Keratinocyte (primary cell): Measurements from ENCODE around the gene PLA2G2D. TPM values are rescaled to one million over a fixed set of nuclear protein-coding genes. Genes with fewer than 3 reads are reported as not detected.
A peak's percentile ranks its signal among the peaks of the same experiment; 100 is the strongest.

Experiments
- DNase-seq: peaks from one replicate; pipeline ENCODE4 v3.0.0-alpha.2; 2011; ENCODE audit warnings: low read depth, missing footprints, low spot score
- FAIRE-seq: peaks from 2 replicates; lab custom pipeline; 2011; peaks lifted over from hg19 to GRCh38; lab: Jason Lieb, UNC
- H2AFZ ChIP-seq: 2 replicates; pipeline ENCODE4 v1.6.0; 2012; ENCODE audit warnings: low read length, control low read depth, inconsistent platforms; ENCODE audit not compliant: control insufficient read depth
- H3K27ac ChIP-seq: 2 replicates; pipeline ENCODE4 v1.5.1; 2011; ENCODE audit warnings: low read length; ENCODE audit not compliant: control insufficient read depth, insufficient read depth
- H3K27me3 ChIP-seq: 3 replicates; pipeline ENCODE4 v1.6.0; 2011; ENCODE audit warnings: low read length; ENCODE audit not compliant: control insufficient read depth, insufficient read depth; ENCODE audit errors: extremely low read depth
- H3K36me3 ChIP-seq, 2 experiments: 2 replicates in 1 of 2; 3 replicates in 1 of 2; pipeline ENCODE4 v1.5.1; 2011; ENCODE audit warnings: low read length in 2 of 2, mild to moderate bottlenecking in 1 of 2; ENCODE audit not compliant: control insufficient read depth in 2 of 2, insufficient read depth in 2 of 2; ENCODE audit errors: extremely low read depth in 1 of 2
- H3K4me1 ChIP-seq: 3 replicates; pipeline ENCODE4 v1.5.1; 2011; ENCODE audit warnings: low read length; ENCODE audit not compliant: control insufficient read depth, insufficient read depth; ENCODE audit errors: extremely low read depth
- H3K4me2 ChIP-seq: 3 replicates; pipeline ENCODE4 v1.6.0; 2011; ENCODE audit warnings: low read depth, low read length; ENCODE audit not compliant: control insufficient read depth, insufficient read depth; ENCODE audit errors: extremely low read depth
- H3K4me3 ChIP-seq, 3 experiments: fragments of 200-600 bp in 1 of 3; sonication (generic) in 1 of 3; 2 replicates in 2 of 3; 3 replicates in 1 of 3; pipeline ENCODE4 v1.5.1; 2011 to 2016; ENCODE audit warnings: low read length in 3 of 3, mild to moderate bottlenecking in 3 of 3, control low read depth in 2 of 3, inconsistent platforms in 1 of 3, low read depth in 1 of 3, mixed read lengths in 1 of 3, mixed run types in 1 of 3, moderate library complexity in 1 of 3; ENCODE audit not compliant: control insufficient read depth in 2 of 3, insufficient read depth in 2 of 3; ENCODE audit errors: extremely low read depth in 1 of 3
- H3K79me2 ChIP-seq: 2 replicates; pipeline ENCODE4 v1.6.0; 2012; ENCODE audit warnings: low read length; ENCODE audit not compliant: control insufficient read depth, insufficient read depth
- H3K9ac ChIP-seq: 3 replicates; pipeline ENCODE4 v1.6.0; 2011; ENCODE audit warnings: low read length; ENCODE audit not compliant: control insufficient read depth, insufficient read depth; ENCODE audit errors: extremely low read depth
- H3K9me1 ChIP-seq: 3 replicates; pipeline ENCODE4 v1.6.0; 2011; ENCODE audit warnings: low read length; ENCODE audit not compliant: control insufficient read depth, insufficient read depth; ENCODE audit errors: extremely low read depth
- H3K9me3 ChIP-seq: 2 replicates; pipeline ENCODE4 v1.5.1; 2012; ENCODE audit warnings: low read depth, low read length; ENCODE audit not compliant: control insufficient read depth
- H4K20me1 ChIP-seq: 3 replicates; pipeline ENCODE4 v1.6.0; 2011; ENCODE audit warnings: low read length; ENCODE audit not compliant: control insufficient read depth, insufficient read depth; ENCODE audit errors: extremely low read depth
- CTCF ChIP-seq, 3 experiments: IDR thresholded peaks in 1 of 3; conservative IDR thresholded peaks in 1 of 3; optimal IDR thresholded peaks in 1 of 3; 2 replicates in 2 of 3; 3 replicates in 1 of 3; pipeline versions ENCODE3 to v1.5.1; 2011; ENCODE audit warnings: low read length in 3 of 3, mild to moderate bottlenecking in 3 of 3, moderate library complexity in 2 of 3, control low read depth in 1 of 3, inconsistent platforms in 1 of 3; ENCODE audit not compliant: insufficient read depth in 2 of 3; ENCODE audit errors: extremely low read depth in 1 of 3
- EZH2 ChIP-seq: IDR thresholded peaks from one replicate; pipeline ENCODE4 v1.6.1; 2012; ENCODE audit warnings: inconsistent platforms, mild to moderate bottlenecking, low read length, moderate library complexity
- dilution Hi-C: fragments of 300-500 bp; cut with MboI; formaldehyde crosslinking; loops from one replicate; pipeline ENCODE4 v1.7.0; 2020; ENCODE audit warnings: low sequenced_read_pairs; ENCODE audit not compliant: extremely low pct_ligation_motif_present
- polyA plus RNA-seq, 5 experiments: library from polyadenylated mRNA; depleted of rRNA in 3 of 5; stranded (reverse) in 3 of 5; stranded (forward) in 1 of 5; unstranded in 1 of 5; fragments of >200 nt; gene quantifications; 1 replicate in 1 of 5; 2 replicates in 3 of 5; 3 replicates in 1 of 5; pipeline versions ENCODE4 v1.2.1 to v1.2.3, GENCODE V29; 2011 to 2012; ENCODE audit warnings: missing spikeins in 2 of 5, low read depth in 1 of 5, low replicate concordance in 1 of 5

PLA2G2D gene
- polyA plus RNA-seq, 1 donor (not counting 4 experiments of a cell fraction or from before 2014, with no cell fraction given): not detected

- Histone ChIP-seq H3K4me2 (no peak overlapping the region), H3K79me2 (no peaks in the 10 kb centered on the region), H2AFZ (no peak overlapping the region), H3K4me3 (no peak overlapping the region), H3K9me1 (no peaks in the 10 kb centered on the region), H3K9me3 (peaks cover 9% of the 10 kb centered on the region), H4K20me1 (no peaks in the 10 kb centered on the region), H3K27ac (no peak overlapping the region), H3K27me3 (no peaks in the 10 kb centered on the region), H3K4me1 (peaks cover 19% of the 10 kb centered on the region), H3K9ac (no peak overlapping the region), H3K36me3 (no peaks in the 10 kb centered on the region)
- dilution Hi-C loops: no loop called here
- TF ChIP-seq EZH2 (no peak), CTCF (optimal IDR thresholded peaks at IDR 0.05 in 1 of 3, IDR thresholded peaks at IDR 0.05 in 1 of 3, conservative IDR thresholded peaks at IDR 0.05 in 1 of 3; ENCODE audit: extremely low read depth in 1 of 3, insufficient read depth in 2 of 3, low read length in 3 of 3) (peak; percentile 49 to 70 (median 70))
- peak; percentile 72 for FAIRE-seq
- no peak for DNase-seq
Measured at GRCh38 chr1:20165522-20165951, 46.2 kb upstream of the PLA2G2D start.

GRCh38 chr1:20164694-20165202 lies 45.4 kb upstream of the PLA2G2D start:
- dilution Hi-C loops: no loop called here

More at GRCh38 chr1:20164694-20165202, 45.4 kb upstream of the PLA2G2D start:
- Histone ChIP-seq H4K20me1 (no peaks in the 10 kb centered on the region), H3K9ac (no peak overlapping the region), H3K4me3 (no peak overlapping the region), H3K27me3 (no peaks in the 10 kb centered on the region), H3K9me1 (no peaks in the 10 kb centered on the region), H3K27ac (no peak overlapping the region), H3K4me2 (no peak overlapping the region), H3K9me3 (peaks cover 14% of the 10 kb centered on the region), H3K4me1 (peaks cover 19% of the 10 kb centered on the region), H3K79me2 (no peaks in the 10 kb centered on the region), H3K36me3 (no peaks in the 10 kb centered on the region), H2AFZ (no peak overlapping the region)
- FAIRE-seq (no peak), DNase-seq (no peak)
- no peak for TF ChIP-seq CTCF (optimal IDR thresholded peaks at IDR 0.05 in 1 of 3, IDR thresholded peaks at IDR 0.05 in 1 of 3, conservative IDR thresholded peaks at IDR 0.05 in 1 of 3; ENCODE audit: extremely low read depth in 1 of 3, insufficient read depth in 2 of 3, low read length in 3 of 3)
- TF ChIP-seq EZH2: no peak
